HepG2 (cell line): ENCODE data around the gene JAGN1. TPM values are rescaled to one million over a fixed set of nuclear protein-coding genes. Genes with fewer than 3 reads are reported as not detected.

Experiments
- CEBPG ChIP-seq: IDR thresholded peaks from 2 replicates; pipeline ENCODE4 v1.6.1; 2016
- CSRNP2 ChIP-seq: sonication (generic); formaldehyde crosslinking; conservative IDR thresholded peaks from 2 replicates; pipeline ENCODE4 v1.8.0; 2022; ENCODE audit warnings: low read depth, missing genetic modification reagents
- GABPA ChIP-seq, 2 experiments: IDR thresholded peaks; 2 replicates each; pipeline ENCODE4 v1.6.1; 2011 to 2016; ENCODE audit warnings: low read depth in 2 of 2, low read length in 1 of 2, missing biosample characterization in 1 of 2, missing genetic modification characterization in 1 of 2
- HINFP ChIP-seq: sonication (generic); formaldehyde crosslinking; IDR thresholded peaks from 2 replicates; pipeline ENCODE4 v1.4.0; 2020; ENCODE audit warnings: low read depth, mild to moderate bottlenecking, missing genetic modification reagents
- HOXA9 ChIP-seq: sonication (generic); formaldehyde crosslinking; IDR thresholded peaks from 2 replicates; pipeline ENCODE4 v1.8.1; 2022; ENCODE audit warnings: missing genetic modification reagents, mild to moderate bottlenecking, moderate library complexity, borderline replicate concordance
- KLF12 ChIP-seq: sonication (generic); formaldehyde crosslinking; IDR thresholded peaks from 2 replicates; pipeline ENCODE4 v1.4.0; 2020; ENCODE audit warnings: missing genetic modification reagents, borderline replicate concordance
- NFKB2 ChIP-seq: sonication (generic); formaldehyde crosslinking; IDR thresholded peaks from 2 replicates; pipeline ENCODE4 v1.4.0; 2020; ENCODE audit warnings: missing genetic modification reagents, borderline replicate concordance
- RELA ChIP-seq: sonication (generic); formaldehyde crosslinking; IDR thresholded peaks from 2 replicates; pipeline ENCODE4 v1.4.0; 2020; ENCODE audit warnings: missing genetic modification reagents
- SRSF4 ChIP-seq: fragments of 200-400 bp; formaldehyde crosslinking; IDR thresholded peaks from one replicate; pipeline ENCODE4 v1.6.1; 2018; ENCODE audit warnings: mild to moderate bottlenecking, low read depth, low read length, moderate library complexity; ENCODE audit not compliant: poor library complexity, severe bottlenecking
- ZHX1 ChIP-seq: sonication (generic); formaldehyde crosslinking; IDR thresholded peaks from 2 replicates; pipeline ENCODE4 v1.8.1; 2022; ENCODE audit warnings: low read depth, mild to moderate bottlenecking, missing genetic modification reagents
- ZNF142 ChIP-seq: sonication (generic); formaldehyde crosslinking; IDR thresholded peaks from 2 replicates; pipeline ENCODE4 v1.4.0; 2020; ENCODE audit warnings: missing genetic modification reagents
- ZNF446 ChIP-seq: sonication (generic); formaldehyde crosslinking; IDR thresholded peaks from 2 replicates; pipeline ENCODE4 v1.5.0; 2020; ENCODE audit warnings: mild to moderate bottlenecking, missing genetic modification reagents
- ZNF549 ChIP-seq: sonication (generic); formaldehyde crosslinking; IDR thresholded peaks from 2 replicates; pipeline ENCODE4 v1.5.0; 2020; ENCODE audit warnings: missing genetic modification reagents
- ZNF557 ChIP-seq: sonication (generic); formaldehyde crosslinking; IDR thresholded peaks from 2 replicates; pipeline ENCODE4 v1.4.0; 2020; ENCODE audit warnings: missing genetic modification reagents
- ZNF773 ChIP-seq: sonication (generic); formaldehyde crosslinking; IDR thresholded peaks from 2 replicates; pipeline ENCODE4 v1.4.0; 2020; ENCODE audit warnings: missing genetic modification reagents, borderline replicate concordance
- ZNF790 ChIP-seq: sonication (generic); formaldehyde crosslinking; IDR thresholded peaks from 2 replicates; pipeline ENCODE4 v1.8.0; 2022; ENCODE audit warnings: missing genetic modification reagents, mild to moderate bottlenecking, borderline replicate concordance
- ZSCAN9 ChIP-seq: IDR thresholded peaks from 2 replicates; pipeline ENCODE4 v1.6.1; 2016; ENCODE audit warnings: borderline replicate concordance
- polyA plus RNA-seq, 8 experiments: library from polyadenylated mRNA; depleted of rRNA in 3 of 8; stranded (reverse) in 7 of 8; unstranded in 1 of 8; fragments of >200 nt; fragmentation: Illumina TruSeq in 4 of 8; extraction: Trizol in 4 of 8; gene quantifications; 2 replicates each; pipeline versions ENCODE4 v1.2.1 to v1.2.3, GENCODE V29; 2011 to 2016; ENCODE audit warnings: low read depth in 4 of 8, missing spikeins in 1 of 8, mixed read lengths in 1 of 8; ENCODE audit not compliant: insufficient read depth in 1 of 8
- total RNA-seq, 5 experiments: library from RNA; depleted of rRNA; stranded (reverse); fragments of >200 nt; fragmentation: Illumina TruSeq; extraction: Trizol; gene quantifications; 2 replicates each; pipeline ENCODE4 v1.2.3, GENCODE V29; 2016; ENCODE audit warnings: low read depth in 1 of 5

Gene JAGN1
- total and polyA plus RNA-seq, 2 of the 13 experiments (the other 11 are each of a cell fraction or from before 2014, with no cell fraction given), result 49.9 to 50.9 TPM

GRCh38 chr3:9890249-9891071, at the start of gene JAGN1 (continued):
- TF ChIP-seq SRSF4 (no peak), RELA (CRISPR knock-in tag) (no peak), KLF12 (CRISPR knock-in tag) (peak; percentile 66), GABPA (IDR thresholded peaks at IDR 0.05; ENCODE audit: low read depth, low read length) (peak; percentile 69), GABPA (CRISPR knock-in tag; IDR thresholded peaks at IDR 0.05; ENCODE audit: low read depth) (peak; percentile 91), ZNF549 (no peak), ZNF557 (CRISPR knock-in tag) (no peak), ZNF790 (CRISPR knock-in tag) (peak; percentile 89), ZNF446 (CRISPR knock-in tag) (peak; percentile 95; the same call in 1 of the 2 replicates), NFKB2 (CRISPR knock-in tag) (peak; percentile 85), HOXA9 (no peak), ZSCAN9 (CRISPR knock-in tag) (no peak), ZNF142 (CRISPR knock-in tag) (peak; percentile 61; the same call in 1 of the 2 replicates), CEBPG (no peak), HINFP (CRISPR knock-in tag) (peak; percentile 93), CSRNP2 (no peak), ZHX1 (CRISPR knock-in tag) (peak; percentile 91; the same call in 1 of the 2 replicates), ZNF773 (CRISPR knock-in tag) (0 out of 2 replicates have a peak, but pooled peaks have one; percentile 17)
